Activated CD8-positive, alpha-beta memory T cell treated with anti-CD3 and anti-CD28 coated beads, Interleukin-2, amount 10 ng/mL, durations not matched to agents 7 days and 5 days (primary cell): ENCODE results near the gene SLC9A3. TPM values are rescaled to one million over a fixed set of nuclear protein-coding genes. Genes with fewer than 3 reads are reported as not detected.
A peak's percentile ranks its signal among the peaks of the same experiment; 100 is the strongest.

Experiments
- ATAC-seq: fragments of 150-1000 bp; cut with Tn5 transposase; one replicate; pipeline ENCODE4 v1.10.0; 2021; ENCODE audit warnings: moderate library complexity
- CTCF ChIA-PET: fragments of 350-600 bp; sonication (Branson Sonifier 250); formaldehyde crosslinking; loops from one replicate; lab custom pipeline; 2021; ENCODE audit warnings: antibody characterized with exemption; lab: Charles Lee
- DNase-seq: peaks from one replicate; pipeline ENCODE4 v3.0.0-alpha.2; 2020
- H3K27ac Mint-ChIP-seq: one replicate; pipeline ENCODE4 v1.8.0; 2021; ENCODE audit warnings: mild to moderate bottlenecking, mixed read lengths
- H3K27me3 Mint-ChIP-seq: one replicate; pipeline ENCODE4 v1.8.0; 2021; ENCODE audit warnings: mixed read lengths
- H3K36me3 Mint-ChIP-seq: one replicate; pipeline ENCODE4 v1.8.0; 2021; ENCODE audit warnings: mild to moderate bottlenecking, mixed read lengths
- H3K4me1 Mint-ChIP-seq: one replicate; pipeline ENCODE4 v1.8.0; 2021; ENCODE audit warnings: mixed read lengths
- H3K4me3 Mint-ChIP-seq: one replicate; pipeline ENCODE4 v1.8.0; 2021; ENCODE audit warnings: mild to moderate bottlenecking, moderate library complexity, mixed read lengths
- H3K9me3 Mint-ChIP-seq: one replicate; pipeline ENCODE4 v1.8.0; 2022; ENCODE audit warnings: low read depth, mixed read lengths
- total RNA-seq, 2 experiments: library from RNA; stranded (reverse); gene quantifications; one replicate each; pipeline ENCODE4 v1.2.3, GENCODE V29; 2021

Gene SLC9A3
- total RNA-seq, 2 experiments from 2014 or later = 1.3 to 1.7 TPM

DNA sequence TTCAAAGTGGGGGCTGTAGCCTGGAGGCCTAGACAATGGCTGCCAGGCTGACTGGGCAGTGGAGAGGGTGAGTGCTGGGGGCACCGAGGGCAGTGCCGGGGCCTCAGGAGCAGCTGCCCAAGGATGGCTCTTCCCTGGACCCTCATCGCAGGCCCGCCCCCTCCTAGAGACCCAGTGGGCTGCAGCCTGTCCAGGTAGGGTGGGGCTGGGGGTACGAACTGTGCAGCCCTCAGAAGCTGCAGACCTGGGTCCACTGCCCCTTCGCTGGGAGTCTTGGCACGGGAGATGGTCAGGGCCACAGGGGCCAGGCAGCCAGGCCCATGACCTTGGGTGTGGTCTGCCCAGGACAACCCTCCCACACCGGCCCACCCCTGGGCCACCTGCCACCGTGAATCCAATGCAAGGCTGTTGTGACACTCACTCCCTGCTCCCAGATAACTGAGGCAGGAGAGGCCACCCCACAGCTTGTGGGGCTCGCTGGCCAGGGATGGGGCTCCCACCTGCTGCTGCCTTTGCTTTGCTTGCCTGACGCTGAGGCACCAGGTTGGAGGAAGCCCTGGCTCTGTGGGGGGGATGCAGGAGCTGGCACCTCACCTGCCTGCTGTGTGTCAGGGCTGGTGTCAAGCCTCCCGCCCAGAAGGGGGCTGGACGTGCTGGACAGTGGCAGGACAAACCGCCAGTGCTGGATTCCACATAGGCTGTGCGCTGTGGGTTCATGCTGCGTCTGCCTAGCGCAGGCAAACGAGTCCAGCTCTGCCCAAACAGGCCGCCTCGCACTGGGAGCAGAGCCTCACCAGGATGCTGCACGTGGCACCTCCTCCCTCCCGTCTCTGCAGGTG lies 23.1 kb upstream of the SLC9A3 start:
- H3K4me3 Mint-ChIP-seq = no peak overlapping the region
- H3K27ac Mint-ChIP-seq = no peak overlapping the region
- no peaks in the 10 kb centered on the region for H3K36me3 Mint-ChIP-seq
- peaks cover 25% of the 10 kb centered on the region for H3K27me3 Mint-ChIP-seq
- ATAC-seq (no peak), DNase-seq (no peak)
- CTCF ChIA-PET = no interaction called here
- H3K9me3 Mint-ChIP-seq = no peaks in the 10 kb centered on the region
- peaks cover 19% of the 10 kb centered on the region for H3K4me1 Mint-ChIP-seq

DNA sequence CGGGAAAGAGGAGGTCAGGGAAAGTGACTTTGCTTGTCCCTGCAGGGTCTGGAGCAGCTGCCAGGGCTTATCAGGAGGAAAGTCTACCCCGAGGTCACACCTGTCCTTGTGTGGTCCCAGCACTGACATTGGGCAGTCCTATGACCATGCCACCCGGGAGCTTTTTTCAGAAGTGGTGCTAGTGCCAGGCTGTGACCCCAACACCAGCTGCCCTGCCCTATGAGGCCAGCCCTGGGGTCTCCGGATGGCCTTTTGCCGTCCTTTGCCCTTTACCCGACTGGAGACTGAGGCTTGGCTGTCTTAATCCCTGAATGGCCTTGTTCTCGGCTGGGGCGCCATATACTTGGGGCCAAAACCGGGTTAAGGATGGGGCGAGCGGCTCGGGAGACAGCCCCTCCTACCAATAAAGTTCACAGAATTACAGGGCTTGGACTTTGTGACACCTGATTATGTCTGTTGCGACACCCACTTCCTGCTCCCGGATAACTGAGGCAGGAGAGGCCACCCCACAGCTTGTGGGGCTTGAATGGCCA lies 22.2 kb upstream of the SLC9A3 start:
- H3K27me3 Mint-ChIP-seq = peaks cover 25% of the 10 kb centered on the region
- H3K27ac Mint-ChIP-seq = no peak overlapping the region
- no peak overlapping the region for H3K4me3 Mint-ChIP-seq
- CTCF ChIA-PET = no interaction called here
- no peak for ATAC-seq
- H3K4me1 Mint-ChIP-seq = peaks cover 19% of the 10 kb centered on the region
- no peak for DNase-seq
- no peaks in the 10 kb centered on the region for H3K9me3 Mint-ChIP-seq
- no peaks in the 10 kb centered on the region for H3K36me3 Mint-ChIP-seq

DNA sequence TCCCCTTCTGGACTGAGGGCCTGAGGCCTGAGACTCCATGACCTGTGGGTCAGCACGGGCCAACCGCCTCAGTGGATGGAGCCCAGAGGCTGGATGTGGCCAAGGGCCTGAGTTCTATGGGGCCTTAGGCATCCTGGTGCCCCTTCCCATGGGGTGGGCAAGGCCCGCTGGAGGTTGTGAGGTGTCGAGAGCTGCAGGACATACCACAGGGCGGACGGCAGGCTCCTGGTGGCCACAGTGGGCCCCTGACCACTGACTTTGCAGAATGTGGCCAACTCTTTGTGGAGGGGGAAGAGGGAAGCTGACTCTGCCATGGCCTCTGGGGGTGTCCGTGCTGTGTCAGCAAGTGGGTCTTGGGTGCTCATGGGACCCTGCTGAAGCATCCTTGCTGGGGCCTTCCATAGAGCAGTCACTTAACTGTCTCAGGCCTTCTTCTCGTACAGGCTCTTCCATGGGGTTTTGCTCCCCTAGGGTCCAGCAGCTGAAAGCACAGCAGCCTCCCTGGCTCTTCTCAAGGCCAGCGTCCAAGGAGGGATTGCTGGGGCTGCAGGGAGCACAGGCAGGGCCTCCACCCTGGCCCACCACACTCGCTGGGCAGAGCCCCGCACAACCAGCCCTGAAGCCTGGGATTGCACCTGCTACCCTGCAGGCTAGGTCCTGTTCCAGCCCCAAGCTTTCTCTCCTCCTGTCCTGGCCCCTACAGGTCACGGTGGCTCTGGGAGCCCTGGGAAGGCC lies 21.6 kb upstream of the SLC9A3 start:
- CTCF ChIA-PET = interaction anchor here (1.4 to 3.0 kb wide), 2 partner anchors 10 to 17 kb away, joined by 3 to 12 read pairs; no protein-coding TSS in a partner anchor
- H3K27ac Mint-ChIP-seq = no peak overlapping the region

DNA sequence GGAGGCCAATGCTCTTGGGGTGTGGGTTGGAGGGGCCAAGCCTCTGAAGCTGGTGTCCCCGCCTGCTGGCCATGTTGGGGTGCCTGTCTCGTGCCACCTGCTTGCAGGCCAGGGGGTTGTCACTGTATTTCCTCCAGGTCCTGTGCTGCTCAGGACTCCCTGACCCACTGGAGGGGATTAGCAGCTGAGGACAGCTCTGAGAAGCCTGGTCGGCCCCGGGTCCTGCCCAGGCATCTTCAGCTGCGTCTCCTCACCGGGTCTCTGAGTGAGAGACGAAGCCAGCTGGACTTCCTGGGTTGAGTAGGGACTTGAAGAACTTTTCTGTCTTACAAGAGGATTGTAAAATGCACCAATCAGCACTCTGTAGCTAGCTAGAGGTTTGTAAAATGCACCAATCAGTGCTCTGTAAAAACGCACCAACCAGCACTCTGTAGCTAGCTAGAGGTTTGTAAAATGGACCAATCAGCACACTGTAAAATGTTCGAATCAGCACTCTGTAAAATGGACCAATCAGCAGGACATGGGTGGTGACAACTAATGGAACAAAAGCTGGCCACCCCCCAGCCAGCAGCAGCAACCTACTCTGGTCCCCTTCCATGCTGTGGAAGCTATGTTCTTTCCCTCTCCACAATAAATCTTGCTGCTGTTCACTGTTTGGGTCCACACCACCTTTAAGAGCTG lies 20.6 kb upstream of the SLC9A3 start:
- CTCF ChIA-PET = interaction anchor here (0.9 to 3.0 kb wide), 4 partner anchors 11 to 228 kb away, joined by 3 to 12 read pairs (median 3); no protein-coding TSS in a partner anchor
- Mint-ChIP-seq H3K27me3 (peaks cover 17% of the 10 kb centered on the region), H3K4me3 (no peak overlapping the region), H3K9me3 (no peaks in the 10 kb centered on the region), H3K36me3 (no peaks in the 10 kb centered on the region), H3K27ac (no peak overlapping the region), H3K4me1 (peaks cover 19% of the 10 kb centered on the region)
- ATAC-seq (no peak), DNase-seq (no peak)

More for the DNA sequence above, 21.6 kb upstream of the SLC9A3 start:
- no peaks in the 10 kb centered on the region for H3K9me3 Mint-ChIP-seq
- peaks cover 19% of the 10 kb centered on the region for H3K4me1 Mint-ChIP-seq
- no peak overlapping the region for H3K4me3 Mint-ChIP-seq
- ATAC-seq = no peak
- H3K27me3 Mint-ChIP-seq = peaks cover 19% of the 10 kb centered on the region
- H3K36me3 Mint-ChIP-seq = no peaks in the 10 kb centered on the region
- no peak for DNase-seq

DNA sequence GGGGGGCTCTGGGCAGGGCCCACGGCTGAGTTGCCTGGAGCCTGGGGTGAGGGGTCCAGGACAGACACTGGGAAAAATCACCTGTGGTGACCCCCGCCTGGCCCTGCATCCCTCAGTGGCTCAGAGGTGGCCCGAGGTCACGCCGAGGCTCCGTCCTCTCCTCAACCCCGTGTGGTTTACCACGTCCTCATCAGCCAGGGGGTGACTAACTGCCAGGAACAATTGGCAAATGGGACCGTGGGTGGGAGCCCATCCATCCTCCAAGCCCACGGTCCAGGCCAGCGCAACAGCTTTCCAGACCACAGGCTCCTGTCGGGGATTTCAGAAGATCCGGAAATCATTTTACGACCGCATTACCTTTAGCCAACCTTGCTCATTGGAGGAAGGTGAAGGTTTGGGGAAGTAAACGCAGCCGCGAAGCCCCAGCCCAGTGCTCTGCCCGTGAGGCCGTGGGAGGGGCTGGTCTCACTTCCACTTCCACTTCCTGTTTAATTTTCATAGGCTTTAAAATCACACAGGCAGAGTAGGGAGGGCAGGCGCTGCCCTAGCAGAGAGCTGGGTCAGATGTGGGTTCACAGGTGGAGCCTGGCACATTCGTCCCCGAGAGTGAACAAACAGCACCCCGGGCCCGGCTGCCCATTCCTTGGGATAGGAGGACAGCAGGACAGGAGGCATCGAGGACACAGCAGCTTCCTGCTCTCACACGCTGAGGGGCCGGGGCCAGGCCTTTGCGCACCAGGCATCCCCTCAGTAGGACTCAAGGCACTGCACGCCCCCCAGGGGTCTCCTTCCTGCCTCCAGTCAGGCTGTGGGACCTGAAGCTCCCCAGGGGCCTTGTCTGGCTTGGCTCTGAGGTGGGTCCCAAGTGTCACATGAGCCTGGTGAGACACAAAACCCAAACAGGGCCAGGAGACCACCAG lies 19.8 kb upstream of the SLC9A3 start:
- ATAC-seq = peak; percentile 87
- Mint-ChIP-seq H3K36me3 (no peaks in the 10 kb centered on the region), H3K4me3 (peak overlapping the region; percentile 45), H3K9me3 (no peaks in the 10 kb centered on the region), H3K4me1 (peaks cover 19% of the 10 kb centered on the region), H3K27me3 (peaks cover 12% of the 10 kb centered on the region), H3K27ac (peak overlapping the region; percentile 84)
- CTCF ChIA-PET = interaction anchor here (0.8 to 3.0 kb wide), 5 partner anchors 12 to 227 kb away, joined by 3 to 12 read pairs (median 3); no protein-coding TSS in a partner anchor
- DNase-seq = peak; percentile 80

DNA sequence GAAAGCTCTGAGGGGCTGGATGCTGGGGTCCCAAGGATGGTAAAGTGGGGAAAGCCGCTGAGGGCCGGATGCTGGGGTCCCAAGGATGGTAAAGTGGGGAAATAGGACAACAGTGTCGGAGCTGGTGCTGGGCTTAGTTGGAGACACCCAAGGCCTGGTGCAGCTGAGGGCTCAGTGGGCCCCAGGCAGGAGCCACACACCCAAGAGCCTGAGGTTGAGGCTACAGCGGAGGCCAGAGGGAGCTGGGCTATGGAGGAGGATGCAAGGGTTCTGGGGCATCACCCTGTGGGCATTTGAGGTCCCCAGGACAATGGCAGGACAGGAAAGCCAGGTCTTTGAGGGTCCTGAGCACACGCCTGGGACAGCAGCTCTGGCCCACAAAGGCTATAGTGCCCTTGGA lies 19.1 kb upstream of the SLC9A3 start:
- CTCF ChIA-PET = interaction anchor here (0.8 to 3.0 kb wide), 2 partner anchors 12 to 15 kb away, joined by 3 to 12 read pairs; no protein-coding TSS in a partner anchor
- Mint-ChIP-seq H3K36me3 (no peaks in the 10 kb centered on the region), H3K9me3 (no peaks in the 10 kb centered on the region), H3K4me3 (peak overlapping the region; percentile 45), H3K4me1 (peaks cover 19% of the 10 kb centered on the region), H3K27ac (peak overlapping the region; percentile 84), H3K27me3 (peaks cover 9% of the 10 kb centered on the region)
- ATAC-seq = peak; percentile 8
- DNase-seq = no peak

DNA sequence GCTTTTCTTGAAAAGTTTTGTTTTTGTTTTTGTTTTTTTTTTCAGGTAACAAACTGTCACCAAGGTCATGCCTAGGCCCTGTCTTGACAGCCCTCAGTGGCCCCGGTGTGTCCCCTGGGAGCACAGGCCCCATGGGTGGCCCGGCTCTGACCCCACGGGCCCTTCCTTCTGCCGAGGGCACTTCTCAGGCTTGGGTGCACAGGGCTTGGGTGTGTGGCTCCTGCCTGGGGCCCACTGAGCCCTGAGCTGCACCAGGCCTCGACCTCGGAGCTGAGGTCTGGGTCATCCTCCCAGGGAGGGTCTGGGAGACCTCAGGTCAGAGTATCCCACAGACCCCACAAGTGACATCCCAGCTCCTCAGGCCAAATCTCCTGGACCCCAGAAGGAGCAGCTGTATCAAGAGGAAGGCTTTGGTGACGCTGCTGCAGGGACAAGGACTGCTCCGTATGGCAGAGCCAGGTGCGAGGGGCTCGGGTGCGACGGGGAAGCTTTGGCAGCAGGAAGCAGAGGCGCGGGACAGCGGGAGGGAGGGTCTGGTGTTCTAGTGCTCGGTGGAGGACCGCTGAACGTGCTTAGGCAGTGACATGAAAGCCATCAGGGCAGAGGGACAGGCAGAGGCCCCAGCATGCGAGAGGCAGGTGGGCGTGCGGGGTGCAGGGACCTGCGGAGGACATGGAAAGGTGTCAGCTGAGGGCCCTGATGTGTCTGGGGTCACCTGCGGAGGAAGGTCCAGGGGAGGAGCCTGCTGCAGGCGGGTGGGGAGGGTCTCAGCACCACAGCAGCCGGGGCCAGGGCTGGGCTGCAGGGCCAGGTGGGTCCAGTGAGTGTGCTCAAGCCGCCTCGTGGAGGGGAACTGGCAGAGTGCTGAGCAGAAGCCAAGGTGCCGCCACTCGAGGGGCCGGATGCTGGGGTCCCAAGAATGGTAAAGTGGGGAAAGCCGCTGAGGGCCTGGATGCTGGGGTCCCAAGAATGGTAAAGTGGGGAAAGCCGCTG lies 18.4 kb upstream of the SLC9A3 start:
- ATAC-seq (no peak), DNase-seq (no peak)
- peaks cover 19% of the 10 kb centered on the region for H3K4me1 Mint-ChIP-seq
- H3K9me3 Mint-ChIP-seq = no peaks in the 10 kb centered on the region
- H3K27me3 Mint-ChIP-seq = peaks cover 4% of the 10 kb centered on the region
- no peak overlapping the region for H3K4me3 Mint-ChIP-seq
- CTCF ChIA-PET = interaction anchor here (0.8 to 3.0 kb wide), 2 partner anchors 11 to 14 kb away, joined by 3 to 12 read pairs; no protein-coding TSS in a partner anchor
- no peak overlapping the region for H3K27ac Mint-ChIP-seq
- H3K36me3 Mint-ChIP-seq = no peaks in the 10 kb centered on the region

DNA sequence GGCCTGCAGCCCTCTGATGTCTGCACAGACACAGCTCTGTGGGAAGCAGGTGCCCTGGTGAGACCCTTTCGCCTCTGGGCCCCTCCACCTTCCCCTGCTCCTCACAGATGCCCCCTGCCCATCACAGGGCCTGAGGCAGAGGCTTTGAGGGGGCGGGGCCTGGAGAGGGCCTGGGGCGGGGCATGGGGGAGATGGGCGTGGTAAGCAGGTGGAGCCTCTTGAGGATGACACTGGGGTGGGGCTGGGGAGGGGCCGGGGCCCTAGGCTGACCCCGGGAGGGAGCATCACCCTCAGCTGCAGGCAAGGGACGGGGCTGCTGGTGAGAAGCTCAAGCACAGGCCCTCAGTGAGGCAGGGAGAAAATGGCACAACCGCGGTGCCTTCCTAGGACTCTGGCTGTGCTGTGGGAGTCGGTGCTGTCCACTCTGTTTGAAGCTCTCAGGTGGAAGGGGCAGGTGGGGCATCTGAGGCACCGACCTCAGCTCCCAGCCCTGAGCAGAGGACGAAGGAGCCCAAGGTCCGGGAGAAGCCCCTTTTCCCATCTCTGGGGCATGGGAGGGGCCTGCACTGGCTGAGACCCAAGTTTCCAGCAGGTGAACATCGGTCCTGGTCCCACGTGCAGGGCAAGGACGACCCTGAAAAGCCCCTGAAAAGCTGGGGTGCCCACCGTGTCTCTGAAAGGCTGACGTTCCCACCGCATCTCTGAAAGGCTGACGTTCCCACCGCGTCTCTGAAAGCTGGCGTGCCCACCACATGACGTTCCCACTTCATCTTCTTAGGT lies 17.5 kb upstream of the SLC9A3 start:
- peaks cover 4% of the 10 kb centered on the region for H3K27me3 Mint-ChIP-seq
- H3K4me1 Mint-ChIP-seq = peaks cover 19% of the 10 kb centered on the region
- ATAC-seq (no peak), DNase-seq (no peak)
- H3K9me3 Mint-ChIP-seq = no peaks in the 10 kb centered on the region
- H3K27ac Mint-ChIP-seq = no peak overlapping the region
- CTCF ChIA-PET = no interaction called here
- H3K36me3 Mint-ChIP-seq = no peaks in the 10 kb centered on the region
- no peak overlapping the region for H3K4me3 Mint-ChIP-seq

DNA sequence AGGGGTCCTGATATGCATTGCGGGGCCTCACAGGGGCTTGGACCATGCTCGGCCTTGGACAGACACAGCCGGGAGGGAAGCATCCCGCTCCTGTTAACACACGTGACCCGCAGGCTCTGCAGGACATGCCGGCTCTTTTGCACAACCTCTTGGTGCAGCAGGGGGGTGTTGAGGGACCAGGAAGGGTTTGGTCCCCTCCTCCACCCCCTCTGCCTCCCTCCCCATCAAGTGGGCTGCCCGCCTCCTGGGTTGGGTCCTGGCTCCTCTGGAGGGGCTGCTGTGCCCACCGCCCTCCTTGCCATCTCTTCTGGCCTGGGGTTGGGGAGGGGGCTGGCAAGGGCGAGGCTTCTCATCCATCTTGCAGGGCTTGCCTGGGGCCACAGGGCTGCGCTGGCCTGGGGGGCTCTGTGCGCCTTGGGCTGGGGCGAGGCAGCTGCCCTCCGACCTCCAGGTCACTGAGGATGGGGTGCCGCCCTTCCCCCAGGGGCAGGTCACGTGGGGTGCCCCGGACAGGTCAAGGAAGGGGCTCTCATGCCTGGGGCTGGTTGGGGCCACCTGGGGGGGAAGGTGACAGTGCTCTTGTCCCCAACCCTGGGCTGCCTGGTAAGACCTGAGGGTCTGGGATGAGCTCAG lies 16.8 kb upstream of the SLC9A3 start:
- peaks cover 19% of the 10 kb centered on the region for H3K4me1 Mint-ChIP-seq
- H3K27ac Mint-ChIP-seq = no peak overlapping the region
- H3K27me3 Mint-ChIP-seq = peaks cover 4% of the 10 kb centered on the region
- H3K9me3 Mint-ChIP-seq = no peaks in the 10 kb centered on the region
- H3K36me3 Mint-ChIP-seq = no peaks in the 10 kb centered on the region
- DNase-seq (no peak), ATAC-seq (no peak)
- no peak overlapping the region for H3K4me3 Mint-ChIP-seq
- CTCF ChIA-PET = no interaction called here

DNA sequence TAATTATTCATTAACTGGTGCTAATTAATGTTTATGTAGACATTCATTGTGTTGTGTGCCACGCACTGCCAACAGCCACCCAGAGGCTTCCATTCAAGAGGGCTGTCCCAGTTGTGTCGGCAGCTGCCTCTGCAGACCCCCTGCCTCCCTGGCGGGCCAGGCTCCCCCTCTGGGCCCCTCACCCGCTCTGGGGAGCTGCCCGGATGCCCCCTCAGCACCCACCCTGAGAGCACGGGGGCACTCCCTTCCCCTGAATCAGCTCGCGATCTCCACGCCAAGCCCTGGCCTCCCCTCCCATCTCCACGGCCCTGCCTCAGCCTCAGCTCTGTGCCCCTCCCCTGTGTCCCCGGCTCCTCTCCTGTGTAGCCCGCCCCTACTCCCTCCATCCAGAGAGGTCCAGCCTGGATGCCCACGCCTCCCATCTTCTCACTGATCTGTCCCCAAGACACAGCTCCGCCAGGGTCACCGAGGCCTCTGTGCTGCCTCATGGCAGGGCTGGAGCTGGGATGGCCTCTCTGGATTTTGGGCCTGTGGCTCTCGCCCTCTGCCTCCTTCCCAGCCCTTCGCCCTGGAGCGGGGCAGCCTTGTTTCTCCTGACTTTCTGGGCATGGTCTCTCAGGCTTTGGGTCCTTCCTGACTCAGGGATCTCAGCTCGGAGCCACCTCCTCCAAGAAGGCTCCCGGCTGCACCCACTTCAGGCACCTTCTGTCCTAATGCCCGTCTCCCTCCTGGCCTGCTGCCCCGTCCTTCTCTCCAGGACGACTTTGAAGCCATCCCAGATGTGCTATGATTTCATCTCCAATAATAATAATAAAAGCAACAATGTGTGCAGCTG lies 16.0 kb upstream of the SLC9A3 start:
- no peak overlapping the region for H3K4me3 Mint-ChIP-seq
- peaks cover 19% of the 10 kb centered on the region for H3K4me1 Mint-ChIP-seq
- DNase-seq (no peak), ATAC-seq (no peak)
- H3K9me3 Mint-ChIP-seq = no peaks in the 10 kb centered on the region
- CTCF ChIA-PET = interaction anchor here (2.8 kb wide), 1 partner anchor 11 kb away, joined by 9 read pairs; no protein-coding TSS in a partner anchor
- H3K36me3 Mint-ChIP-seq = no peaks in the 10 kb centered on the region
- no peak overlapping the region for H3K27ac Mint-ChIP-seq
- H3K27me3 Mint-ChIP-seq = peaks cover 4% of the 10 kb centered on the region
